K562 (cell line): ENCODE measurements around the gene DUSP10. TPM values are rescaled to one million over a fixed set of nuclear protein-coding genes. Genes with fewer than 3 reads are reported as not detected.

ENCODE experiments used
- ARHGAP35 ChIP-seq: fragments of 450-650 bp; IDR thresholded peaks from 2 replicates; pipeline ENCODE4 v1.6.1; 2018; ENCODE audit not compliant: partially characterized antibody
- CREM ChIP-seq: IDR thresholded peaks from 2 replicates; pipeline ENCODE4 v1.6.1; 2014; ENCODE audit warnings: antibody characterized with exemption, low read depth
- FOXK2 ChIP-seq, 2 experiments: fragments of 450-650 bp; IDR thresholded peaks in 1 of 2; conservative IDR thresholded peaks in 1 of 2; 2 replicates each; pipeline ENCODE4 v1.6.1; 2016; ENCODE audit warnings: low read depth in 2 of 2, mild to moderate bottlenecking in 1 of 2
- GATAD2A ChIP-seq: fragments of 450-650 bp; IDR thresholded peaks from 2 replicates; pipeline ENCODE4 v1.6.1; 2017
- HDAC3 ChIP-seq: fragments of 450-650 bp; IDR thresholded peaks from 2 replicates; pipeline ENCODE4 v1.6.1; 2018; ENCODE audit warnings: borderline replicate concordance, mild to moderate bottlenecking, moderate library complexity; ENCODE audit not compliant: partially characterized antibody
- KLF10 ChIP-seq: fragments of 250-450 bp; sonication (Bioruptor Pico); IDR thresholded peaks from 2 replicates; pipeline ENCODE4 v1.6.1; 2021; ENCODE audit warnings: matching md5 sums
- NCOR1 ChIP-seq: fragments of 450-650 bp; IDR thresholded peaks from 2 replicates; pipeline ENCODE4 v1.6.1; 2016; ENCODE audit warnings: mild to moderate bottlenecking, moderate library complexity
- PYGO2 ChIP-seq: fragments of 450-650 bp; IDR thresholded peaks from 2 replicates; pipeline ENCODE4 v1.6.1; 2016; ENCODE audit warnings: mild to moderate bottlenecking, missing genetic modification characterization, moderate library complexity, missing compliant biosample characterization
- RFX7 ChIP-seq: fragments of 250-450 bp; sonication (Bioruptor Pico); IDR thresholded peaks from 2 replicates; pipeline ENCODE4 v1.5.1; 2021; ENCODE audit warnings: mild to moderate bottlenecking
- TCF15 ChIP-seq: fragments of 250-450 bp; sonication (Bioruptor Pico); IDR thresholded peaks from 2 replicates; pipeline ENCODE4 v1.8.0; 2022; ENCODE audit warnings: moderate library complexity, mild to moderate bottlenecking, inconsistent platforms
- polyA plus RNA-seq, 8 experiments: library from polyadenylated mRNA; depleted of rRNA in 4 of 8; stranded (reverse) in 5 of 8; unstranded in 3 of 8; fragments of >200 nt; fragmentation: Nextera tagmentation in 2 of 8; fragmentation: Illumina TruSeq in 1 of 8; extraction: Ambion mirVana in 2 of 8; extraction: Trizol in 1 of 8; gene quantifications; 2 replicates each; pipeline versions ENCODE4 v1.2.1 to v1.2.3, GENCODE V29; 2011 to 2014; ENCODE audit warnings: inconsistent platforms in 1 of 8, missing spikeins in 1 of 8
- total RNA-seq, 7 experiments: library from RNA; depleted of rRNA in 6 of 7; stranded (reverse); fragments of >200 nt in 6 of 7; fragmentation: Illumina TruSeq in 2 of 7; extraction: Trizol in 2 of 7; gene quantifications; 2 replicates each; pipeline versions ENCODE4 v1.2.1 to v1.2.3, GENCODE V29; 2011 to 2021; ENCODE audit warnings: low replicate concordance in 1 of 7
- TF ChIP-seq, protein P1 (sequence below): fragments of 250-450 bp; sonication (Bioruptor Pico); IDR thresholded peaks from 2 replicates; pipeline ENCODE4 v1.6.1; 2021; ENCODE audit warnings: mild to moderate bottlenecking
- TF ChIP-seq, protein P2 (sequence below): fragments of 250-450 bp; sonication (Bioruptor Pico); IDR thresholded peaks from 2 replicates; pipeline ENCODE4 v1.4.0; 2020; ENCODE audit warnings: mild to moderate bottlenecking
- TF ChIP-seq, protein P3 (sequence below): fragments of 200-600 bp; sonication (generic); IDR thresholded peaks from one replicate; pipeline ENCODE4 v1.6.1; 2012; ENCODE audit warnings: mild to moderate bottlenecking, low read depth, low read length, inconsistent platforms

DUSP10 gene
- total and polyA plus RNA-seq, 9 of the 15 experiments (the other 6 are each of a cell fraction or from before 2014, with no cell fraction given) = 1.7 to 8.3 (median 6.1) TPM

DNA sequence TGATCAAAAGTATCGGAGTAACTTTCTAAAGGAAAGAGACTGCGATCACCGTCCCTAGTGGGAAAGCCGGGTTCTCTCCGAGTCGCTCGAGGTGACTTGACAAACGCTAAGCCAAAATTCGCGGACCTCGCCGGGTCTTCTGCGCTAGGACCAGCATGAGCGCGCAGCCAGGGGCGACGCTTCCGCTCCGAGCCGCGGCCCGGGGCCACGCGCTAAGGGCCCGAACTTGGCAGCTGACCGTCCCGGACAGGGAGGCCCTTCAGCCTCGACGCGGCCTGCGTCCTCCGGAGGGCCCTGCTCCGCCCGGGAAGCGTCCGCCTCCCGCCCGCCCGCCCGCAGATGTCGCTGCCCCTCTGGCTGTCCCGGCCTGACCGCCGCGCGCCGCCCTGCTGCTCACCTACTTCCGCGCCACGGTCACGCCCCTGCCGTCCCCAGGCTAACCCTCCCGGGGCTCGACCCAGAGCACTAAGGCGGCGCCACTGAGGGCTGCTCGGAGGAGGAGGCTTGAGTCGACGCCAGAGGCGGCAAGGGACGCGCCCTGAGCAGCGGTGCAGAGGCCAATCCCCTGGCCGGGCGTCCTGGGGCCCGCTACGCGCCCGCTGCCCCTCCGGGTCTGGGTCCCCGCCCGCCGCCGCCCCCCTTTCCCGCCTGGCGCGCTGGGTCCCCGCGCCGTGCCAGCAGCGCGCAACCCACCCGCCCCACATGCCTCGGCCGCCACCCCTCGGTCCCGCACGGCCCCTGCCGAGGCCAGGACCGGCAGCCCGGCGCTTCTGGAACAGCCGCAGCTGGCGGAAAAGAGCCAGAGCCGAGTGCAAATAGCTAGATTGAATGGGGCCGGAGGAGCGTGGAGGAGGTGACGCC, 896 bp upstream of the DUSP10 start (continued):
- TF ChIP-seq, protein P1, sequence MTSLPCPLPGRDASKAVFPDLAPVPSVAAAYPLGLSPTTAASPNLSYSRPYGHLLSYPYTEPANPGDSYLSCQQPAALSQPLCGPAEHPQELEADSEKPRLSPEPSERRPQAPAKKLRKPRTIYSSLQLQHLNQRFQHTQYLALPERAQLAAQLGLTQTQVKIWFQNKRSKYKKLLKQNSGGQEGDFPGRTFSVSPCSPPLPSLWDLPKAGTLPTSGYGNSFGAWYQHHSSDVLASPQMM (CRISPR knock-in tag) = no peak
- TF ChIP-seq TCF15 (CRISPR knock-in tag) (no peak), NCOR1 (no peak; the same call in none of the 2 replicates), CREM (peak; percentile 54), KLF10 (CRISPR knock-in tag) (no peak), PYGO2 (tag) (no peak), FOXK2 (conservative IDR thresholded peaks at IDR 0.05 in 1 of 2, IDR thresholded peaks at IDR 0.05 in 1 of 2; ENCODE audit: low read depth in 2 of 2) (no peak), ARHGAP35 (no peak), GATAD2A (no peak), HDAC3 (peak; percentile 14), RFX7 (no peak)
- TF ChIP-seq, protein P2, sequence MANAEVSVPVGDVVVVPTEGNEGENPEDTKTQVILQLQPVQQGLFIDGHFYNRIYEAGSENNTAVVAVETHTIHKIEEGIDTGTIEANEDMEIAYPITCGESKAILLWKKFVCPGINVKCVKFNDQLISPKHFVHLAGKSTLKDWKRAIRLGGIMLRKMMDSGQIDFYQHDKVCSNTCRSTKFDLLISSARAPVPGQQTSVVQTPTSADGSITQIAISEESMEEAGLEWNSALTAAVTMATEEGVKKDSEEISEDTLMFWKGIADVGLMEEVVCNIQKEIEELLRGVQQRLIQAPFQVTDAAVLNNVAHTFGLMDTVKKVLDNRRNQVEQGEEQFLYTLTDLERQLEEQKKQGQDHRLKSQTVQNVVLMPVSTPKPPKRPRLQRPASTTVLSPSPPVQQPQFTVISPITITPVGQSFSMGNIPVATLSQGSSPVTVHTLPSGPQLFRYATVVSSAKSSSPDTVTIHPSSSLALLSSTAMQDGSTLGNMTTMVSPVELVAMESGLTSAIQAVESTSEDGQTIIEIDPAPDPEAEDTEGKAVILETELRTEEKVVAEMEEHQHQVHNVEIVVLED (CRISPR knock-in tag) = no peak
- TF ChIP-seq, protein P3, sequence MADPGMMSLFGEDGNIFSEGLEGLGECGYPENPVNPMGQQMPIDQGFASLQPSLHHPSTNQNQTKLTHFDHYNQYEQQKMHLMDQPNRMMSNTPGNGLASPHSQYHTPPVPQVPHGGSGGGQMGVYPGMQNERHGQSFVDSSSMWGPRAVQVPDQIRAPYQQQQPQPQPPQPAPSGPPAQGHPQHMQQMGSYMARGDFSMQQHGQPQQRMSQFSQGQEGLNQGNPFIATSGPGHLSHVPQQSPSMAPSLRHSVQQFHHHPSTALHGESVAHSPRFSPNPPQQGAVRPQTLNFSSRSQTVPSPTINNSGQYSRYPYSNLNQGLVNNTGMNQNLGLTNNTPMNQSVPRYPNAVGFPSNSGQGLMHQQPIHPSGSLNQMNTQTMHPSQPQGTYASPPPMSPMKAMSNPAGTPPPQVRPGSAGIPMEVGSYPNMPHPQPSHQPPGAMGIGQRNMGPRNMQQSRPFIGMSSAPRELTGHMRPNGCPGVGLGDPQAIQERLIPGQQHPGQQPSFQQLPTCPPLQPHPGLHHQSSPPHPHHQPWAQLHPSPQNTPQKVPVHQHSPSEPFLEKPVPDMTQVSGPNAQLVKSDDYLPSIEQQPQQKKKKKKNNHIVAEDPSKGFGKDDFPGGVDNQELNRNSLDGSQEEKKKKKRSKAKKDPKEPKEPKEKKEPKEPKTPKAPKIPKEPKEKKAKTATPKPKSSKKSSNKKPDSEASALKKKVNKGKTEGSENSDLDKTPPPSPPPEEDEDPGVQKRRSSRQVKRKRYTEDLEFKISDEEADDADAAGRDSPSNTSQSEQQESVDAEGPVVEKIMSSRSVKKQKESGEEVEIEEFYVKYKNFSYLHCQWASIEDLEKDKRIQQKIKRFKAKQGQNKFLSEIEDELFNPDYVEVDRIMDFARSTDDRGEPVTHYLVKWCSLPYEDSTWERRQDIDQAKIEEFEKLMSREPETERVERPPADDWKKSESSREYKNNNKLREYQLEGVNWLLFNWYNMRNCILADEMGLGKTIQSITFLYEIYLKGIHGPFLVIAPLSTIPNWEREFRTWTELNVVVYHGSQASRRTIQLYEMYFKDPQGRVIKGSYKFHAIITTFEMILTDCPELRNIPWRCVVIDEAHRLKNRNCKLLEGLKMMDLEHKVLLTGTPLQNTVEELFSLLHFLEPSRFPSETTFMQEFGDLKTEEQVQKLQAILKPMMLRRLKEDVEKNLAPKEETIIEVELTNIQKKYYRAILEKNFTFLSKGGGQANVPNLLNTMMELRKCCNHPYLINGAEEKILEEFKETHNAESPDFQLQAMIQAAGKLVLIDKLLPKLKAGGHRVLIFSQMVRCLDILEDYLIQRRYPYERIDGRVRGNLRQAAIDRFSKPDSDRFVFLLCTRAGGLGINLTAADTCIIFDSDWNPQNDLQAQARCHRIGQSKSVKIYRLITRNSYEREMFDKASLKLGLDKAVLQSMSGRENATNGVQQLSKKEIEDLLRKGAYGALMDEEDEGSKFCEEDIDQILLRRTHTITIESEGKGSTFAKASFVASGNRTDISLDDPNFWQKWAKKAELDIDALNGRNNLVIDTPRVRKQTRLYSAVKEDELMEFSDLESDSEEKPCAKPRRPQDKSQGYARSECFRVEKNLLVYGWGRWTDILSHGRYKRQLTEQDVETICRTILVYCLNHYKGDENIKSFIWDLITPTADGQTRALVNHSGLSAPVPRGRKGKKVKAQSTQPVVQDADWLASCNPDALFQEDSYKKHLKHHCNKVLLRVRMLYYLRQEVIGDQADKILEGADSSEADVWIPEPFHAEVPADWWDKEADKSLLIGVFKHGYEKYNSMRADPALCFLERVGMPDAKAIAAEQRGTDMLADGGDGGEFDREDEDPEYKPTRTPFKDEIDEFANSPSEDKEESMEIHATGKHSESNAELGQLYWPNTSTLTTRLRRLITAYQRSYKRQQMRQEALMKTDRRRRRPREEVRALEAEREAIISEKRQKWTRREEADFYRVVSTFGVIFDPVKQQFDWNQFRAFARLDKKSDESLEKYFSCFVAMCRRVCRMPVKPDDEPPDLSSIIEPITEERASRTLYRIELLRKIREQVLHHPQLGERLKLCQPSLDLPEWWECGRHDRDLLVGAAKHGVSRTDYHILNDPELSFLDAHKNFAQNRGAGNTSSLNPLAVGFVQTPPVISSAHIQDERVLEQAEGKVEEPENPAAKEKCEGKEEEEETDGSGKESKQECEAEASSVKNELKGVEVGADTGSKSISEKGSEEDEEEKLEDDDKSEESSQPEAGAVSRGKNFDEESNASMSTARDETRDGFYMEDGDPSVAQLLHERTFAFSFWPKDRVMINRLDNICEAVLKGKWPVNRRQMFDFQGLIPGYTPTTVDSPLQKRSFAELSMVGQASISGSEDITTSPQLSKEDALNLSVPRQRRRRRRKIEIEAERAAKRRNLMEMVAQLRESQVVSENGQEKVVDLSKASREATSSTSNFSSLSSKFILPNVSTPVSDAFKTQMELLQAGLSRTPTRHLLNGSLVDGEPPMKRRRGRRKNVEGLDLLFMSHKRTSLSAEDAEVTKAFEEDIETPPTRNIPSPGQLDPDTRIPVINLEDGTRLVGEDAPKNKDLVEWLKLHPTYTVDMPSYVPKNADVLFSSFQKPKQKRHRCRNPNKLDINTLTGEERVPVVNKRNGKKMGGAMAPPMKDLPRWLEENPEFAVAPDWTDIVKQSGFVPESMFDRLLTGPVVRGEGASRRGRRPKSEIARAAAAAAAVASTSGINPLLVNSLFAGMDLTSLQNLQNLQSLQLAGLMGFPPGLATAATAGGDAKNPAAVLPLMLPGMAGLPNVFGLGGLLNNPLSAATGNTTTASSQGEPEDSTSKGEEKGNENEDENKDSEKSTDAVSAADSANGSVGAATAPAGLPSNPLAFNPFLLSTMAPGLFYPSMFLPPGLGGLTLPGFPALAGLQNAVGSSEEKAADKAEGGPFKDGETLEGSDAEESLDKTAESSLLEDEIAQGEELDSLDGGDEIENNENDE = no peak
